Keratinocyte (primary cell): ENCODE data around the gene BMPER.

Experiments used
- CTCF ChIP-seq, 3 experiments: IDR thresholded peaks in 1 of 3; conservative IDR thresholded peaks in 1 of 3; optimal IDR thresholded peaks in 1 of 3; 2 replicates in 2 of 3; 3 replicates in 1 of 3; pipeline versions ENCODE3 to v1.5.1; 2011; ENCODE audit warnings: low read length in 3 of 3, mild to moderate bottlenecking in 3 of 3, moderate library complexity in 2 of 3, control low read depth in 1 of 3, inconsistent platforms in 1 of 3; ENCODE audit not compliant: insufficient read depth in 2 of 3; ENCODE audit errors: extremely low read depth in 1 of 3
- EZH2 ChIP-seq: IDR thresholded peaks from one replicate; pipeline ENCODE4 v1.6.1; 2012; ENCODE audit warnings: inconsistent platforms, mild to moderate bottlenecking, low read length, moderate library complexity

- TF ChIP-seq CTCF (optimal IDR thresholded peaks at IDR 0.05 in 1 of 3, IDR thresholded peaks at IDR 0.05 in 1 of 3, conservative IDR thresholded peaks at IDR 0.05 in 1 of 3; ENCODE audit: extremely low read depth in 1 of 3, insufficient read depth in 2 of 3, low read length in 3 of 3) = peak in 1 of 3 experiments; percentile 18
- TF ChIP-seq EZH2 = no peak
These were observed 1.3 kb upstream of the BMPER start for GRCh38 chr7:33903791-33904680.
